A673 (cell line): ENCODE results near the gene NPC1. TPM values are rescaled to one million over a fixed set of nuclear protein-coding genes. Genes with fewer than 3 reads are reported as not detected.
"Not testable (repeated sequence)": the region's sequence is repeated elsewhere in the genome, so short reads cannot be mapped to it uniquely, and the experiment has no call there.

Experiments
- BruUV-seq: library from RNA; stranded (reverse); fragments of 400-500 nt; replicated peaks from 2 replicates; lab custom pipeline; 2021; lab: Mats Ljungman, UMichigan
- CTCF ChIA-PET: fragments of 300-600 bp; sonication (Branson Sonifier 250); formaldehyde crosslinking; loops from one replicate; lab custom pipeline; 2022; ENCODE audit warnings: antibody characterized with exemption; lab: Charles Lee
- POLR2A ChIA-PET: fragments of 300-600 bp; sonication (Branson Sonifier 250); formaldehyde crosslinking; loops from one replicate; lab custom pipeline; 2022; ENCODE audit warnings: antibody characterized with exemption; ENCODE audit not compliant: low non-redundant PET; lab: Charles Lee
- DNase-seq: peaks from one replicate; pipeline ENCODE4 v3.0.0-alpha.2; 2015; ENCODE audit warnings: low spot score
- H3K27ac ChIP-seq: fragments of 200-600 bp; sonication (generic); 2 replicates; pipeline ENCODE4 v1.5.1; 2016; ENCODE audit warnings: mixed run types, low read depth, mild to moderate bottlenecking, mixed read lengths, antibody characterized with exemption, low read length; ENCODE audit not compliant: poor library complexity, severe bottlenecking
- H3K27me3 ChIP-seq: fragments of 200-600 bp; sonication (generic); replicated peaks from 2 replicates; pipeline ENCODE4 v1.6.1; 2017; ENCODE audit warnings: mixed run types, low read depth, mild to moderate bottlenecking, mixed read lengths, antibody characterized with exemption, low read length; ENCODE audit not compliant: insufficient read depth, poor library complexity
- H3K36me3 ChIP-seq: fragments of 200-600 bp; sonication (generic); 2 replicates; pipeline ENCODE4 v1.6.1; 2016; ENCODE audit warnings: mixed run types, mild to moderate bottlenecking, mixed read lengths, antibody characterized with exemption, low read length; ENCODE audit not compliant: insufficient read depth, poor library complexity, severe bottlenecking
- H3K4me1 ChIP-seq: fragments of 200-600 bp; sonication (generic); 2 replicates; pipeline ENCODE4 v1.6.1; 2017; ENCODE audit warnings: mixed run types, mild to moderate bottlenecking, mixed read lengths, antibody characterized with exemption, low read length; ENCODE audit not compliant: insufficient read depth, poor library complexity, severe bottlenecking
- H3K4me3 ChIP-seq: fragments of 200-600 bp; sonication (generic); 2 replicates; pipeline ENCODE4 v1.5.1; 2016; ENCODE audit warnings: low read depth, mixed run types, mild to moderate bottlenecking, mixed read lengths, low read length; ENCODE audit not compliant: poor library complexity, severe bottlenecking
- H3K9me3 ChIP-seq: fragments of 200-600 bp; sonication (generic); 2 replicates; pipeline ENCODE4 v1.6.1; 2016; ENCODE audit warnings: mixed run types, low read depth, mild to moderate bottlenecking, mixed read lengths, antibody characterized with exemption, low read length; ENCODE audit not compliant: poor library complexity, severe bottlenecking
- CTCF ChIP-seq: fragments of 300-800, 200-600 bp; sonication (generic); conservative IDR thresholded peaks from 2 replicates; pipeline ENCODE4 v1.5.1; 2017; ENCODE audit warnings: low read depth, mild to moderate bottlenecking, antibody characterized with exemption, low read length, moderate library complexity, mixed read lengths
- EZH2 ChIP-seq: fragments of 200-600 bp; sonication (generic); IDR thresholded peaks from 2 replicates; pipeline ENCODE4 v1.6.1; 2017; ENCODE audit warnings: borderline replicate concordance, low read depth, mild to moderate bottlenecking, mixed read lengths, antibody characterized with exemption, low read length; ENCODE audit not compliant: poor library complexity, severe bottlenecking
- intact Hi-C: fragments of 100-400 bp; cut with micrococcal nuclease; formaldehyde crosslinking; loops from one replicate; pipeline ENCODE4 v1.10.0; 2022; ENCODE audit not compliant: unreplicated experiment
- total RNA-seq: library from RNA; stranded (reverse); gene quantifications from 2 replicates; pipeline ENCODE4 v1.2.3, GENCODE V29; 2021

NPC1 gene
- total RNA-seq, 1 experiment from 2014 or later: 53.0 TPM

- POLR2A ChIA-PET: no interaction called here
- no TSS peak for BruUV-seq
- H3K4me1 ChIP-seq: no peaks in the 10 kb centered on the region
- intact Hi-C loops: no loop called here
- no peak overlapping the region for H3K27ac ChIP-seq
- TF ChIP-seq CTCF: no peak
- no peak for TF ChIP-seq EZH2
- H3K4me3 ChIP-seq: no peak overlapping the region
- no peak for DNase-seq
- CTCF ChIA-PET: no interaction called here
- peaks cover 45% of the 10 kb centered on the region for H3K36me3 ChIP-seq
- no peaks in the 10 kb centered on the region for H3K27me3 ChIP-seq
- H3K9me3 ChIP-seq: no peaks in the 10 kb centered on the region
Measured at GRCh38 chr18:23560186-23560585, 26.1 kb downstream of the NPC1 start.

GRCh38 chr18:23557511-23557910 is 28.8 kb downstream of the NPC1 start:
- POLR2A ChIA-PET: interaction anchor here (0.8 kb wide), 1 partner anchor 407 kb away, joined by 5 read pairs; no protein-coding TSS in a partner anchor
- H3K27me3 ChIP-seq, H3K27ac ChIP-seq, DNase-seq, CTCF ChIA-PET, H3K9me3 ChIP-seq, H3K4me1 ChIP-seq, intact Hi-C loops, H3K4me3 ChIP-seq, BruUV-seq: not testable (repeated sequence)
- peaks cover 62% of the 10 kb centered on the region for H3K36me3 ChIP-seq

GRCh38 chr18:23556145-23556780 is 30.0 kb downstream of the NPC1 start:
- TF ChIP-seq EZH2: no peak
- no peak for TF ChIP-seq CTCF

GRCh38 chr18:23553887-23554286 is 32.4 kb downstream of the NPC1 start:
- ChIA-PET POLR2A (no interaction called here), CTCF (no interaction called here)
- DNase-seq: no peak
- no peaks in the 10 kb centered on the region for H3K9me3 ChIP-seq
- no TSS peak for BruUV-seq
- no peaks in the 10 kb centered on the region for H3K27me3 ChIP-seq
- no peak overlapping the region for H3K27ac ChIP-seq
- H3K36me3 ChIP-seq: peaks cover 56% of the 10 kb centered on the region
- intact Hi-C loops: no loop called here
- H3K4me1 ChIP-seq: no peaks in the 10 kb centered on the region
- TF ChIP-seq EZH2: no peak
- TF ChIP-seq CTCF: no peak
- H3K4me3 ChIP-seq: no peak overlapping the region

More at GRCh38 chr18:23556145-23556780, 30.0 kb downstream of the NPC1 start:
- DNase-seq: no peak
- Histone ChIP-seq H3K36me3 (peaks cover 66% of the 10 kb centered on the region), H3K9me3 (no peaks in the 10 kb centered on the region), H3K4me3 (no peak overlapping the region), H3K4me1 (no peaks in the 10 kb centered on the region), H3K27ac (no peak overlapping the region), H3K27me3 (no peaks in the 10 kb centered on the region)
- POLR2A ChIA-PET: no interaction called here
- CTCF ChIA-PET: no interaction called here
- no TSS peak for BruUV-seq
- intact Hi-C loops: no loop called here
